NK-92 (cell line): ENCODE measurements around the gene C1QTNF5.

Experiments used
- DNase-seq: peaks from one replicate; lab custom pipeline; 2025; ENCODE audit not compliant: unreplicated experiment; lab: John Stamatoyannopoulos, UW

Gene C1QTNF5

DNA sequence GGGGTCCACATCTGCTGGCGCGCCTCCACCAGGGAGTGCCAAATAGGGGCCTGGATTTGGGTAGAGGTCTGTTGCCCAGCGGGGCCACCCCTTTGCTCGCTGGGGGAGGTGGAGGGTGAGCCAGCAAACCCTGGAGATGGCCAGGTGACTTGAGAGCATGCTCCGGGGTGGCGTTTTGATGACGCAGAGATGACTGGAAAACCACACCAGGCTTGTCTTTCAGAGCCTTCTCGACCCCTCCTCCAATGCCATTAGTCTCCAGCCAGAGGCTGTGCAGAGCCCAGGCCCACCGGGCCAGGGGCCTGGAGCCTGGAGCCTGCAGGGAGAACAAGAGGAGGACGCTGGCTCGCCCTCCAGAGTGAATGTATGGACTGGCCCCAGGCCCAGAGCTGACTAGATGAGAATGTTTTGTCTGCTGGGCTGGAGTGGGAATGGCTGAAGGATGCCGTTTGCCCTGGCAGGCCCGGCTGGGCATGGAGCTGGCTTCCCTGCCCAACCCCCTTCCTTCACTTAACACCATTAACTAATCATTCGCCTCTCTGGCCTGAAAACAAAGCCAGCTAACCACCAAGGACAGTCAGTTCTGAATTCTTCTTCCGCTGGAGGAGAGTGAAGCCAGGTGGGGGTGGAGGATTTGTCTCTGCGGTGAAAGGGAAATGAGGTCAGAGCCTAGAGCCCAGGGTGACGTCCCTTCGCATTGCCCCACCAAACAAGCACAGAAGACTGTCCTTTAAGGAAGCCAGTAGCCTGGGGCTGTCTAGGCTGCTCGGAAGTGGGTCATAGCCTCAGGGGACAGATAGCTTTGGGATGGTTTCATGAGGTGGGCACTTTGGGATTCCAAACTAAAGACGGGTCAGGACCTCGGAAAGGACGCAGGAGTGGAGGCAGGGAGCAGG lies 22.2 kb downstream of the C1QTNF5 start:
- no peak for DNase-seq

DNA sequence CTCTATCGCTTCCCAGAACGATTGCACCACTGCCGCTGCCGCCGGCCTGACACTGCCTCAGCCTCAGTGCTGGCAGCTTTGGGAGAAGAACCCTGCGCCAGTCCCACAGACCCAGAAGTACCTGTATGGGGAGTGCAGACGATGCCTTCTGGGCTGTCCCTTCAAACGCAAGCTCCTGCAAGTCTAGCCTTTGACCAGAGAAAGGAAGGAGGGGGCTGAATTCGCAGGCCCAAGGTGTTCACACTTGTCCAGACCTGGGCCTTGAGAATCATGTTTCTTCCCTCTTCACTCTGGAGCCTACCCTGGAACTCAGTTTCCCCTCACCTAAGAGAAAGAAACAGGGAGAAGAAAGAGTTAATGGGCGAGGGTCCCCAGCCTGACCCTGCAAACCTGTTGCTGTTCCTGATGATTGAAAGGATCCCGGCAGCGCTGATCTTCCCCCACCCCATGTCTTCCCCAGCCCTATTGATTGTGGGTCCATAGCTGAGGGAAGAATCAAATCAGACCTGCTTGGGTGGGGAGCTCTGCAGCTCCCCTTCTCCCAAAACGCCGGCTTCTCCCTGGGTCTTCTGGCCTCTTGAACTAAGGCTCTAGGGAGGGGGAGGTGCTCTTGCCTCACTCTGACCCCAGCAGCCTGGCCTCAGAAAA lies 23.0 kb downstream of the C1QTNF5 start:
- DNase-seq: no peak

DNA sequence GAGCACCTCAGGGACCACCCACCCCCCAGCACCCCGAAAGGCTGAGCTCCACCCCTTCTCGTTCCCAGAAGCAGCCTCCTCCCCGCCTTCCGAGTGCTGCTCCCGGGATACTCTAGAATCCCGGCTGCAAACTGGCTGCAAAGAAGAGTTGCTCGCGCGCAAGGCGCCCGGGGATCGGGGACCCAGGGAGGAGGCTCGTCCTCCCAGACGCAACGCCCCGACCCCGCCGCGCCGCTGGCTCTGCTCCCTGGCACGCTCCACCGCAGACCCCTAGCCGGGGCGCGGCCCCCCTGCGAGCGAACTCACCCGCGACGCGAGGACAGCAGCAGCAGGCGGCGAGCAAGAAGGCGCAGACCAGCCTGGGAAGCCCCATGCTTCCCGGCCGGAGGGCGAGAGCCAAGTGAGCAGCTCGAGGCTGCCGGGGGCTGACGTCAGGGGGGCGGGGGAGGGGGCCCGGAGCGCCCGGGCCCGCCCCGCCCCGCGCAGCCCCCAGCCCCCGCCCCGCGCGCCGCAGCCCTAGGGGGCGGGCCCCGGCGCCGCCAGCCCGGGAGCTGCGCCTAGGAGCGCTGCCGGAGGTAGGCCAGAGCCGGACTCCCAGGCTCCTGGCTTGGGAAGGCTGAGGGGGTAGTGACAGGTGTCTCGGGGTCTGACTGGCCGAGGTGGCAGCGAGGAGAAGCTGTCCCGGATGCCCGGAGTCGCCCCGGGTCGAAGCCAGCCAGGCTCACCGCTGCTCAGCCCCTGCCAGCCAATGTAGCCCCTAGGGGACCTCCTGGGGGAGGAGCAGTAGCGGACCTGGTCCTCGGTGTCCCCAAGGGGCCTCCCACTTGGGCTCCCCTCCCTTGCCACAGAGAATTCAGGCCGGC lies 23.7 kb downstream of the C1QTNF5 start, which contains the start of gene MCAM:
Gene MCAM (minus strand): TSS at position 402 of the 863 bp plus-strand sequence. CDS start 29 bp downstream, at position 373.
- no peak for DNase-seq

DNA sequence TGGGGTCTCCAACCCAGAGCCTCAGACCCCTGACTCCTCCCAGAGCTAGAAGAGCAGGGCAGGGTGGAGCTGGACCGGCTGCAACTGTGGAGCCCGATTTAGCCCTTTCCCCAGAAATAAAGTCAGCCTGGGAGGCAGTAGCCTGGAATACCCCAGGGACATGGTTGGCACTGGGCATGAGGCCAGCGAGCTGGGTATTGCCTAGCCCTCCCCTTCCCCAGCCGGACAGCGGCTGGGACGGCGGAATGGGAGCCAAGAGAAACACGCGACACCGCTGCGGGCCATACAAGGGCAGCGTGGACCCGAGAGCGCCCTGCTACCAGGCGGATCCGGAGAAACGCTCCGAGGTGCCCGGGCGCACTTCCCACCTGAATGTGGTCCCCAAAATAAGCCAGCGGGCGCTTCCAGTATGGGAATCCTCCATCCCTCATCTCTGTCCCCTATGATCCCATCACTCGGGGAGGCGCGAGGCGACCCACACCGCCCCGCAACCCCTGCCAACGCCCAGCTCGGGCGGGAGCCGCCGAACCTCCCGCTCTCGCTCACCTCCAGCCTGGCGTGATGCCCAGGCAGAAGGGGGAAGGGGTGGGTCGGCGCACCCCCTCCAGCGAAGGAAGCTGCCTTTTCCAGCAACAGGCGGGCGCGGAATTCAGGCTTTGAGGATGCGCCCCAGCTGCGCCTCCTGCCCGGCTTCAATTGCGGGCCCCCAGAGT lies 24.5 kb downstream of the C1QTNF5 start:
- no peak for DNase-seq

DNA sequence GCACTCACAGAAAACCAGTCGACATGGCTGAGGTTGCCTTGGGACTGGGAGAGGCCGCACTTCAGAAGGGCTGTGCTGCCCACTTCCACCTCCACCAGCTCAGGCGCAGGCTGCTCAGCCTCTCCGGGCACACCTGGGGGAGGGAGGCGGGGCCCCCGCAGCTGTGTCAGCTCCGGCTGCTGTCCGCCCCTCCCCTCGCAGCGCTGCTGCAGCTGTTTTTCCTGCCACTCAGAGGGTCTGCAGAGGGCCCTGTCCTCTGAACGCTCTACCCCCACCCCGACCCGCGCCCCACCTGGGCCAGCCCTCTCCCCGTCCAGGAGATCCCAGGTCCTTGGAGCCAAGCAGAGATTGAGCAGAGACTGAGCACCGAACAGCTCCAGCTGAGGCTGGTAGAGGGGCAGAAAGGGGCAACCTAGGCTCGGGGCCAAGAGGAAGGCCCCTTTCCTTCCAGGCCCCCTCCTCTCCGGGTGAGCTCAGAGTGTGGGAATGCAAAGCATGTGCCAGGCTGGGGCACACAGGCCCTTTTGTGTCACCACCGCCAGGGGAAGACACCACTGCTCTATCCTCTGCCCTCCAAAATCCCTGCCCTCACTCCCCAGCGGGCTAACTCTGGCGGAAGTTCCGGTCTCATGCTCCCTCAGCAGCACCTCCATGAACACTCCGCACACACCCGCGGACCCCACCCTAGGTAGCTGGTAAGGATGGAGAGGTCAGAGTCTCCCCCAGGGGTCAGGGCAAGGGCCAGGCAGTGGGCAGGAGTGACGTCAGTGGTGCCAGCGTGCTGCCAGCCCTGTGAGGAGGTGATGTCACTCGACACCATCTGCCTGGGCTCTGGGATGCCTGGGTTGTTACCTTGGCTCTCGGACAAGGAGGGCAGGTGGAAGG lies 25.3 kb downstream of the C1QTNF5 start:
- no peak for DNase-seq

DNA sequence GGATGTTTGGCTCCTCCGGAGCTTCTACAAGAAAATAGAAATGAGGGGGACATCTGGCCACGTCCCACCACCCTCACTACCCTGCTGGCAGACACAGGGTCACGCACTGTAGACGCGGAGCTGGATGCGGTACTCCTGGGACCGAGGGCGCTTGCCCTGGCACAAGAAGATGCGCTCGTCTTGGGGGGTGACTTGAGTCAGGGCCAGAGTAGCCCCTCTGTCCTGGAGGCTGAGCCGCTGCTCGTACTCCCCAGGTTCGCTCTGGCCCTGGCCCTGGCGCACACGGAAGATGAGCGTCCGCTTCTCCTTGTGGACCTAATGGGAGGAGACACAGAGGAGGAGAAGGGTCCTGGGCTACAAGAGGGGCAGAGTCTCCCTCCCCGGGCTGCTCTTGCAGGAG lies 26.0 kb downstream of the C1QTNF5 start:
- DNase-seq: no peak

DNA sequence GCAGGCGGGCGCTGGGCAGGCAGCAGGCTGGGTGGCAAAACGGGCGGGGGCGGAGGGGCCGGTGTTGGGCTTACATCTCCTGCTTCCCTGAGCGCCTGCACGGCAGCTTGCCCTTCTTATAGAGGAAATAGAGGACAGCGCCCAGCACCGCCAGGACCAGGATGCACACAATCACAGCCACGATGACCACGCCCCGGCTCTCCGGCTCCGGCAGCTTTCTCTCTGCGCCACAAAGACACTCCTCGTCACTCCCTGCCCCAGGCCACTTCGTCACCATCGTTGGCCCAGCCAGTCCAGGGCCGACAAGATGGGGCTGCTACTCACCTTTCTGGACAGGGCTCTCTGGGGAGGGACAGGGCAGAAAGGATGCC lies 30.0 kb downstream of the C1QTNF5 start:
- DNase-seq: no peak

DNA sequence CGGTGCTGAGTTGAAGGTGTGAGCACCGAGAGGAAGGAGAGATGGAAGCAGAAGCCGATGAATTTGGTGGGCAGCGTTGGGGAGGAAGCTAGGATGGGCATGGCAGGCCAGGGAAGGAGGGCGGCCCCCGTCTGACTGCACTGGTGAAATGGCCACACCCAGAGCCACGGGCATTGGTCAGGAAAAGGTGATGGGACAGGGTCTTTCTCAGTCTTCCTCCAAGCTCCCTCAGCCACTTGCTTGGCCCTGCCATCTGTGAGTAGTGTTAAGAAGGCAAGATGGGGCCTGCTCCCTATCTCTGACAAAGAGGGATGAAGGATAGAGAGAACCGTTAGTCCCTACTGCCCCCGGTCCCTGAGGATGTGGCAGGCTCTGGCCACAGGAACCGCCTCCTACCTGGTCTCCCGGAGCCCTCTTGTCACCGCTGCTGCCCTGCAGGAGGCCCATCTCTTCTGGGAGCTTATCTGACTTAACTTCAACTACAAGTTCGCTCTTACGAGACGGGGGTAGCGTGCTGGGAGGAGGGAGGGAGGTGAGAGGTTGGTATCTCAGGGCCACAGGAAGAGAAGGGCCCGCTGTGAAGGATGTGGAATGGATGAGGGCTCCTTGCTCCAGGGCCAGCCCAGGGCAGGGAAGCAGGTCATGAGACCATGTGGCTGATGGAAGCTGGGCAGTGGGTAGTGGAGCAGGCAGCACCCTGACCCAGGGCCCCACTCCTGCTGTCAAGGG lies 30.6 kb downstream of the C1QTNF5 start:
- DNase-seq: no peak

DNA sequence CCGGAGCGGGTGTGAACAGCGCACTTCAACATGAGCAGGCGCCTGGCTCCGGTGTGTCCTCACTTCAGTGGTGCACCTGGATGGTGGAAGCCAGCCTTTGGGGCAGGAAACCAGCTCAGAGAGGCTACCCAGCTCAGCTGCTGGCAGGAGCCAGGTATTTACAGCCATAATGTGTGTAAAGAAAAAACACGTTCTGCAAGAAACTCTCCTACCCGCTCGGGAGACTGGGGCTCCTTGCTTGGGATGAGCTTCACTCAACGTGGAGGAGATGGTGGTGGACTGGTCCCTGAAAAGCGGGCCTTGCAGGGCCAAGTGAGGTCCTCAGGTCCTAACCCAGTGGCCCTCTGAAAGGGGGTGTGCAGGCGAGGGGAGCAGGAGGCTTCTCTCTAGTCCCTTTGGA lies 31.3 kb downstream of the C1QTNF5 start:
- DNase-seq: no peak

DNA sequence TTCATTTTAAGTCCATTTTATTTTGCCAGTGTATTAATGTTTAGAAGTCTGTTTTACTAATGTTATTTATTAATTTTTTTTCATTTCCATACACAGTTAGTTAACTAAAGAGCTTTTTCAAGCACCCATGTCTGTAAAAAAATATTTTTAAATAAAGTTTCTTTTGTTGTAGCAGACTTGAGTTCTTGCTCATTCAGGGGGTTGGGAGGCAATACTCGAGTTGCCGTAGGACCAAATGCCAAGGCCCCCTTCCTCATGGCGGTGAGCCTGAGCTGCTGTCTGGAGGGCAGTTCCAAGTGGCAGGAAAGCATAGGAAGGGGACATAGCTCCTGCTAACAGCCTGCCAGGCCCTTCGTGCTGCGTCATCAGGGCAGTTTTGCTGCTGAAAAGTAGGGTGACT lies 32.7 kb downstream of the C1QTNF5 start:
- DNase-seq: no peak

DNA sequence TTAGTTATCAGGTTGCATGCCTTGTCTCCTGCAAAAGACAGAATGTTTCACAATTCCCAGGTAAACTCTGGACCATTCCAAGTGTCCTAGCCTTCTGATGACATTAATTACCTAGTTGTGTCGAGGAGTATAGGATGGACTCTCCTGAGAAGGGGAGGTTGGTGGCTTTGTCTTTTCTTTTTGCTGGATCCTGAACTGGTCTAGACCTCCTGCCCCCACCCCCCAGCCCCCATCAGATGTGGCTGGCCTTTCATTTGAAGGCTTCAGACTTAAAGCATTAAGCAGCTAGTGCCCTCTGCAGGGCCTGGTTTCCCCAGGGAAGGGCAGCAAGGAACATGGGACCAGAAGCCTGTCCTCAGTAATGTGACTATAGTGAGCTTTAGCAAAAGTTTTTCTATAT lies 33.5 kb downstream of the C1QTNF5 start:
- DNase-seq: no peak

DNA sequence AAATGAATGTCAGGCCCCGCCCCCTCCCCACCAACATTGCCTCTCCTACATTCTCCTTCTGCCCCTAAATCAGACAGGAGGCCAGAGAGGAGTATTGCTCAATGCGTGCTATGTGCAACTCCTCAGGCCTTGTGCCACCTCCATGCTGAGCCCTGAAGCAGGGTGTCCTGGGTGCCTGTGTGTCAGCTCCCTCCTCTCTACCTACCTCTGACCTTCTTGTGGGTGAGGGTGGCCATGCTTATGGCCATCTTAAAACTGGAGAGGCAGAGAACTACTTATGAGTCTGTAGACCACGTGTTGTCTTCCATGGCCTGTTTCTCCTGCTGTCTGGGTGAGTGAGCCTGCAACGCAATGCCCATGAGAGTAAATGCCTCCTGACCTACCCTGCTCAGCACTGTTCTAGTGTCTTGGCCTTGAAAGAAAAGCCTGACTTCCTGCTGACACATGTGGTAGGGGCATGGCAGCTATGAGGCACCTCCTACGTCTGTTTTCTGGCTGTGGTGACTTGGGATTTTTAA lies 34.3 kb downstream of the C1QTNF5 start:
- no peak for DNase-seq

DNA sequence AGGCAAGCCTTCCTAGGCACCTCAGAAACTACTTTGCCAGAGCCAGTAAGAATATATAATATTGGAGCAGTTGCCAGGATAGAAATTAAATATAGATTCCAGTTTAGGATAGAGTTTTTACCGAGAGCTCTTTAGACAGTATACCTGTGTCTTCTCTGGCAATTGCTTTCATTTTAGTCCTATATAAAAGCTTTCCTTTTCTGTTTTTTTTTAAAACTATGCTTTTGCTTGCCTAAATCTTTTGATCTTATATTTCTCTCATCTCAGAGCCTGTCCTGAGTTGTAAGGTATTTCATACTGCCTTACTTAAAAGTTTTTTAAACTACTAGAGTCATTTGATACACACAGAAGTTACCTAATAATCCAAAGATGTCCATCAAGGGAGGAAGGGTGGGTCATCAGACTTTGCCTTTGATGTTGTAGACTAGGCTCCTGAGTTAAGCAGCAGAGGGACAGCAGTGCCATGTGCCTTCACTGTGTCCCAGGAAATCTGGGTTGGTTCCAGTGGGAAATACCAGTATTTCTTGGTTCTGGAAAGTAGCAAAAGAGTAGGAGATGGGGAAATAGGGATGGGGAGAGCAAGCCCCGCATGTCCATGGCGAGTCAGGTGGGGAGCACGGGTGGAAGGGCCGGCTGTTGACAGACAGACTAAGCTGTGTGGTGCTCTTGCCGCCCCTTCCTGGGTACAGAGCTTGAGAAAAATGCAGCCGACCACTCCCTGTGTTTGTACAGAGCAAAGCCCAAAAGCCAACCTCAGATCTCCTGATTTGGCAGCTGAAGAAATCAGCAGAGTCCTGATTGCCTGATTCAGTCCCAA lies 34.9 kb downstream of the C1QTNF5 start:
- DNase-seq: no peak

DNA sequence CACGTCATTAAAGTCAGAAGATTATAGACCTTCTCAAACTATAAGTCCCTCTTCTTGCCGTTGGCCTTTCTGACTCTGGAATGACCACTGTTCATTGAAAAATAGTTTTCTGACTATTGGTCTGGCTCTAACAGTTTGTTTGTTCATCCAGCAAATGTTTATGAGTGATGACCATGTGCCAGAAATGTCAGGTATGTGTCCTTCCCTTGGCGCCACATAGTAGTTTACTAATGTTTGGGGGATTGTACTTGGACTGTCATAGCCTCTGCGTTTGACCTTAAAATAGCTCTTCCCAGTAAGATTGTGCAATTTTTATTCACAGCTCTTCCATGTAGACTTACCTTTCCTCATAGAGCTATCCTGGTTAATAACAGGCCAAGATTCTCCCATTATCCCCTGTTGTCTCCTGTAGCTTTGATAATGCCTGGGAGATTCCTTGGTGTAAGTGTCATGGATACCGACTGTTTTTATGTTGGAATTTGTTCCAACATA lies 37.4 kb downstream of the C1QTNF5 start:
- no peak for DNase-seq

DNA sequence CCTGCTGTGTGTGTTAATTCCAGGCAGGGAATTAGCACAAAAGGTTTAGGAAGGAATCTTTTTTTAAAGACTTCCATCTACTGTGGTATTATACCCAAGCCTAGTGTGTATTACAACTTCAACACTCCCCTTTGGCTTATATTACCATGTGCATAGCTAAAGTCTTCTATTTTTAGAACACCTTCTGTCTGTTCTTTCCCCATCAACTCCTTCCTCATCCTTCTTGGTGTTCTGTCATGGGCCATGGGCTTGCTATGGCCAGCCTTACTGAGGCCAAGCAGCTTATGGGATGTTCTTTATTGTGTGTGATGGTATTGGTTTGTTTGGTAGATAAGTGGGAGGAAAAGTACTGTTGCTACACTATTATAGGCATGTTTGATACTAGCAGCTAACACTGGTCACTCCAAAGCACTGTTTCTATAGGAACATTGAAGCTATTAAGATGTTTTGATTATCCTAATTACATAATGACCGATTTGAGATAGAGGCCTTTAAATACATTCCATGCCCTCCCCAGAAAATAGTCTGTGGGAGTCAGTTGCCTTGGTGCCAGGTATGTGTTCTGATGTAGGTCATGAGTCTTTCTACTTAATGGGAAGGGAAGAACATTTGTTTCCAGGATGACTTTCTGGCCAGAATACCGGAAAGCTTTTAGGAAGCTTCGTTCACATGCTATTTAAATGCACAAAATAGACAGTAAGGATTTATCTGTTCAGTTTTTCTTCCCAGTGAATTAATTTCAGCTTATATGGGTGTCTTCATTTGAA lies 40.3 kb downstream of the C1QTNF5 start:
- no peak for DNase-seq

DNA sequence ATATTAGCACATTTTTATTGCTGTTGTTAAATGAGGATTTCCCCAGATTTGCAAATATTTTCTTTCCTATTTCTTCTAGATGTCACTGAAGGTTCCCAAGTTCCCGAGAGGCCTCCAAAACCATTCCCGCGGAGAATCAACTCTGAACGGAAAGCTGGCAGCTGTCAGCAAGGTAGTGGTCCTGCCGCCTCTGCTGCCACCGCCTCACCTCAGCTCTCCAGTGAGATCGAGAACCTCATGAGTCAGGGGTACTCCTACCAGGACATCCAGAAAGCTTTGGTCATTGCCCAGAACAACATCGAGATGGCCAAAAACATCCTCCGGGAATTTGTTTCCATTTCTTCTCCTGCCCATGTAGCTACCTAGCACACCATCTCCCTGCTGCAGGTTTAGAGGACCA lies 41.3 kb downstream of the C1QTNF5 start:
- no peak for DNase-seq

DNA sequence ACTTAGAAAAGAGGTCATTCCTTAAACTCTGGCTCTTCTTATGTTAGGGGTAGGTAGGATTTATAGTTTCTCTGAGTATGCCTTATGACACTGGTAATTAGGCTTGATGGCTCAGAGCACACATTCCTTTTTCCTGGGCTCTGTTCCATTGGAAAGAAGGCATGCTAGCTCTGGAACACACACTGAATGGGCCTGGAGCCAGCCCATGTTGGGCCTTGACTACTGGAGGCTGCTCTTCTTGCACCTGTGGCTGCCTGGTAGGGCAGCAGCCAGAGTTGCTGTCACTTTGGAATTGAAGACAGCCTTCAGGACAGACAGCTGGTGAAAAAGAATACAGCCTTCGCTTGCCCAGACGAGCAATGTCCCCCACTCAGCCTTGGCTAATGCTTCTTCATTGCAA lies 42.0 kb downstream of the C1QTNF5 start:
- DNase-seq: no peak
